Measurements from ENCODE around the gene CREB3L2. TPM values are rescaled to one million over a fixed set of nuclear protein-coding genes. Genes with fewer than 3 reads are reported as not detected.

CREB3L2 gene
- total and polyA plus RNA-seq, 2 donors (not counting 1 experiment from before 2014, with no cell fraction given): 39.3 to 63.7 TPM

- Histone ChIP-seq H3K27ac (ENCODE audit: insufficient read depth, low read length) (no peak overlapping the region), H3K4me2 (ENCODE audit: extremely low read depth, insufficient read depth, low read length) (peak overlapping the region; percentile 38), H2AFZ (ENCODE audit: low read length) (no peak overlapping the region), H3K4me1 (ENCODE audit: control insufficient read depth, extremely low read depth, insufficient read depth, low read length) (no peaks in the 10 kb centered on the region), H3K9ac (ENCODE audit: insufficient read depth, low read length) (peak overlapping the region; percentile 10), H3K36me3 (ENCODE audit: control insufficient read depth, insufficient read depth, low read length) (peaks cover 14% of the 10 kb centered on the region), H4K20me1 (ENCODE audit: control insufficient read depth, extremely low read depth, insufficient read depth, low read length) (no peaks in the 10 kb centered on the region), H3K27me3 (ENCODE audit: control insufficient read depth, insufficient read depth, low read length) (no peaks in the 10 kb centered on the region), H3K4me3 (replicated peaks in 1 of 4; ENCODE audit: control extremely low read depth in 1 of 4, insufficient read depth in 1 of 4, low read depth in 3 of 4, low read length in 4 of 4) (no peak overlapping the region), H3K9me3 (ENCODE audit: control insufficient read depth, insufficient read depth, low read depth, low read length) (no peaks in the 10 kb centered on the region), H3K79me2 (ENCODE audit: control insufficient read depth, insufficient read depth, low read length) (peaks cover 1% of the 10 kb centered on the region)
- peak; percentile 65 to 83 for DNase-seq (ENCODE audit: low read depth in 2 of 2)
- no peak for TF ChIP-seq EZH2 (IDR thresholded peaks at IDR 0.05; ENCODE audit: low read length, missing control alignments)
- TF ChIP-seq, protein P1, sequence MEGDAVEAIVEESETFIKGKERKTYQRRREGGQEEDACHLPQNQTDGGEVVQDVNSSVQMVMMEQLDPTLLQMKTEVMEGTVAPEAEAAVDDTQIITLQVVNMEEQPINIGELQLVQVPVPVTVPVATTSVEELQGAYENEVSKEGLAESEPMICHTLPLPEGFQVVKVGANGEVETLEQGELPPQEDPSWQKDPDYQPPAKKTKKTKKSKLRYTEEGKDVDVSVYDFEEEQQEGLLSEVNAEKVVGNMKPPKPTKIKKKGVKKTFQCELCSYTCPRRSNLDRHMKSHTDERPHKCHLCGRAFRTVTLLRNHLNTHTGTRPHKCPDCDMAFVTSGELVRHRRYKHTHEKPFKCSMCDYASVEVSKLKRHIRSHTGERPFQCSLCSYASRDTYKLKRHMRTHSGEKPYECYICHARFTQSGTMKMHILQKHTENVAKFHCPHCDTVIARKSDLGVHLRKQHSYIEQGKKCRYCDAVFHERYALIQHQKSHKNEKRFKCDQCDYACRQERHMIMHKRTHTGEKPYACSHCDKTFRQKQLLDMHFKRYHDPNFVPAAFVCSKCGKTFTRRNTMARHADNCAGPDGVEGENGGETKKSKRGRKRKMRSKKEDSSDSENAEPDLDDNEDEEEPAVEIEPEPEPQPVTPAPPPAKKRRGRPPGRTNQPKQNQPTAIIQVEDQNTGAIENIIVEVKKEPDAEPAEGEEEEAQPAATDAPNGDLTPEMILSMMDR (conservative IDR thresholded peaks at IDR 0.05 in 1 of 2, IDR thresholded peaks at IDR 0.05 in 1 of 2; ENCODE audit: low read depth in 1 of 2, low read length in 2 of 2): peak; percentile 67 to 73
Observed at GRCh38 chr7:137903382-137904169, 98.3 kb downstream of the CREB3L2 start.

DNA sequence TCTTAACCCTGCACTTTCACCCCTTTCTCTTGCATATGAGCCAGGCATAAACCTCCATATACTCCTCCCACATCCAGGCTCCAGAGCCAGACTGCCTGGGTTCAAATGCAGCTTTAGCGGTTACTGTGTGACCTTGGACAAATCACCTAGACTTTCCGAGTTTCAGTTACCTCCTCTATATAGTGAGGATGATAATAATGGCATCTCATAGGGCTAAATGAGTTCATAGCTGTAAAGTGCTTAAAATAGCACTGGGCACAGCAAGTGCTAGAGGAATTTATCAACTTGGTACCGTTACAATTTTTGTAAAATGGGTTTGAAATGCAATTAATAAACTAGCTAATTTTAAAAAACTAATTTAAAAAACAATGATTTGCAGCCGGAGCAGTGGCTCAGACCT, 101.7 kb downstream of the CREB3L2 start:
- Histone ChIP-seq H3K27me3 (ENCODE audit: control insufficient read depth, insufficient read depth, low read length) (no peaks in the 10 kb centered on the region), H3K4me2 (ENCODE audit: extremely low read depth, insufficient read depth, low read length) (no peak overlapping the region), H3K36me3 (ENCODE audit: control insufficient read depth, insufficient read depth, low read length) (peaks cover 21% of the 10 kb centered on the region), H3K4me3 (replicated peaks in 1 of 4; ENCODE audit: control extremely low read depth in 1 of 4, insufficient read depth in 1 of 4, low read depth in 3 of 4, low read length in 4 of 4) (no peak overlapping the region), H3K79me2 (ENCODE audit: control insufficient read depth, insufficient read depth, low read length) (no peaks in the 10 kb centered on the region), H3K27ac (ENCODE audit: insufficient read depth, low read length) (no peak overlapping the region), H3K4me1 (ENCODE audit: control insufficient read depth, extremely low read depth, insufficient read depth, low read length) (no peaks in the 10 kb centered on the region), H3K9ac (ENCODE audit: insufficient read depth, low read length) (no peak overlapping the region), H2AFZ (ENCODE audit: low read length) (no peak overlapping the region), H3K9me3 (ENCODE audit: control insufficient read depth, insufficient read depth, low read depth, low read length) (no peaks in the 10 kb centered on the region), H4K20me1 (ENCODE audit: control insufficient read depth, extremely low read depth, insufficient read depth, low read length) (no peaks in the 10 kb centered on the region)
- TF ChIP-seq, protein P1 (conservative IDR thresholded peaks at IDR 0.05 in 1 of 2, IDR thresholded peaks at IDR 0.05 in 1 of 2; ENCODE audit: low read depth in 1 of 2, low read length in 2 of 2): no peak
- TF ChIP-seq EZH2 (IDR thresholded peaks at IDR 0.05; ENCODE audit: low read length, missing control alignments): no peak
- DNase-seq (ENCODE audit: low read depth in 2 of 2): no peak

DNA sequence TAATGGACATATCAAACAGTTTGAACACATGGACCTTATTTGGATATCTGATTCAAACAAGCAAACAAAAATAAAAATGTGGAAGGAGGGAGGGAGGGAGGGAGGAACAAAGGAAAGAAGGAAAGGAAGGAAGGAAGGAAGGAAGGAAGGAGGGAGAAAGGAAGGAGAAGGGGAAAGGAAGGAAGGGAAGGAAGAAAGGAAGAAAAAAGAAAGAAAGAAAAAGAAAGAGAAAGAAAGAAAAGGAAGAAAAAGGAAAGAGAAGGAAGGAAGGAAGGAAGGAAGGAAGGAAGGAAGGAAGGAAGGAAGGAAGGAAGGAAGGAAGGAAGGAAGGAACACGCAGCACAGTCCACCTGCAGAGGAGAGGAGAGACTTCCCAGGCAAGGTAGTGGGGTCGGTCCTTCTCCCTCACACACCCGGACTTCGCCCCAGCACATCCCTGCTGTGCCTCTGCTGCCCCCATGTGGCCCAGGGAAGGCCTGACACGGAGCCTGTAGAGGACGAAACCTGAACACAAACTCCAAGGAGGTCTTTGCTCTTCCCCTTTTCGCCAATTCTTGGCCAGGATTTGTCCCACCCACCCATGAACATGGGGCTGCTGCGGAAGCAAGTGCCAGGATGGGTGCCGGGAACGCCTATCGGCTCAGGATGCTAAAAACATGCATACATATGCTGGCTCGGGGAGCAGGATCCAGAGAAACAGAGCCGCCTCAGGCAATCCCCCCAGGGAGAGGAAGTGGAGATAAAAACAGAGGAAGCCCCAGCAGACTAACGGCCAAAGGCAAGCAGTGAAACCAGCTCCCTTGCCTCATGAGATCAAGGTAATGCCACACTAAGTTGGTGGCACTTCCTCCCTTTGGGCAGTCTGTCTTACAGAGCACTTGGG, 102.8 kb downstream of the CREB3L2 start:
- H4K20me1 ChIP-seq (ENCODE audit: control insufficient read depth, extremely low read depth, insufficient read depth, low read length): no peaks in the 10 kb centered on the region
- no peak overlapping the region for H3K4me3 ChIP-seq (replicated peaks in 1 of 4; ENCODE audit: control extremely low read depth in 1 of 4, insufficient read depth in 1 of 4, low read depth in 3 of 4, low read length in 4 of 4)
- H3K4me1 ChIP-seq (ENCODE audit: control insufficient read depth, extremely low read depth, insufficient read depth, low read length): no peaks in the 10 kb centered on the region
- peak; percentile 58 to 70 for DNase-seq (ENCODE audit: low read depth in 2 of 2)
- no peaks in the 10 kb centered on the region for H3K9me3 ChIP-seq (ENCODE audit: control insufficient read depth, insufficient read depth, low read depth, low read length)
- peaks cover 24% of the 10 kb centered on the region for H3K36me3 ChIP-seq (ENCODE audit: control insufficient read depth, insufficient read depth, low read length)
- H3K27me3 ChIP-seq (ENCODE audit: control insufficient read depth, insufficient read depth, low read length): no peaks in the 10 kb centered on the region
- TF ChIP-seq EZH2 (IDR thresholded peaks at IDR 0.05; ENCODE audit: low read length, missing control alignments): no peak
- TF ChIP-seq, protein P1 (conservative IDR thresholded peaks at IDR 0.05 in 1 of 2, IDR thresholded peaks at IDR 0.05 in 1 of 2; ENCODE audit: low read depth in 1 of 2, low read length in 2 of 2): peak; percentile 96 to 99
- no peaks in the 10 kb centered on the region for H3K79me2 ChIP-seq (ENCODE audit: control insufficient read depth, insufficient read depth, low read length)
- no peak overlapping the region for H3K9ac ChIP-seq (ENCODE audit: insufficient read depth, low read length)
- H2AFZ ChIP-seq (ENCODE audit: low read length): no peak overlapping the region
- peak overlapping the region; percentile 17 for H3K27ac ChIP-seq (ENCODE audit: insufficient read depth, low read length)
- no peak overlapping the region for H3K4me2 ChIP-seq (ENCODE audit: extremely low read depth, insufficient read depth, low read length)

Measured in fibroblast of lung (primary cell).